K562 (cell line): ENCODE measurements around the gene RCOR2. TPM values are rescaled to one million over a fixed set of nuclear protein-coding genes. Genes with fewer than 3 reads are reported as not detected.

Experiments
- ATAC-seq: fragments of 200-7000 bp; cut with Tn5 transposase; 3 replicates; pipeline ENCODE4 v1.9.1; 2020; ENCODE audit warnings: moderate library complexity
- BruUV-seq: library from RNA; stranded (reverse); fragments of 400-500 nt; replicated peaks from 2 replicates; lab custom pipeline; 2021; lab: Mats Ljungman, UMichigan
- CTCF ChIA-PET: fragments of 300-600 bp; formaldehyde crosslinking; extraction: SDS; loops from one replicate; lab custom pipeline; 2021; ENCODE audit warnings: low intra/inter-chr PET ratio; lab: Yijun Ruan, JAX
- POLR2A ChIA-PET: fragments of 300-600, 350-650 bp; sonication (Branson Sonifier 250); formaldehyde crosslinking; extraction: SDS; loops from one replicate; lab custom pipeline; 2021; ENCODE audit warnings: antibody characterized with exemption, inconsistent platforms; lab: Yijun Ruan, JAX
- DNase-seq, 4 experiments: peaks; one replicate each; pipeline versions ENCODE4 v3.0.0 to v3.0.0-alpha.2; 2011 to 2018; ENCODE audit warnings: low spot score in 3 of 4, mixed read lengths in 3 of 4; ENCODE audit errors: extremely low read depth in 1 of 4
- FAIRE-seq: peaks from 2 replicates; lab custom pipeline; 2011; peaks lifted over from hg19 to GRCh38; lab: Jason Lieb, UNC
- H2AFZ ChIP-seq: 2 replicates; pipeline ENCODE4 v1.6.0; 2011; ENCODE audit warnings: low read depth, low read length, control low read depth, inconsistent platforms
- H3K27ac ChIP-seq: fragments of 200-600 bp; 3 replicates; pipeline ENCODE4 v1.8.0; 2011; ENCODE audit warnings: low read depth, mild to moderate bottlenecking, control low read depth, inconsistent platforms, low read length, moderate library complexity, mixed read lengths; ENCODE audit errors: extremely low read depth
- H3K27me3 ChIP-seq, 2 experiments: fragments of 300-600 bp in 1 of 2; 2 replicates in 1 of 2; 3 replicates in 1 of 2; pipeline versions ENCODE4 v1.6.0 to v1.8.0; 2011; ENCODE audit warnings: inconsistent platforms in 2 of 2, low read length in 2 of 2, mild to moderate bottlenecking in 1 of 2, mixed read lengths in 1 of 2, moderate library complexity in 1 of 2; ENCODE audit not compliant: control insufficient read depth in 2 of 2, insufficient read depth in 2 of 2
- H3K36me3 ChIP-seq: fragments of 300-600 bp; 3 replicates; pipeline ENCODE4 v1.8.0; 2011; ENCODE audit warnings: mild to moderate bottlenecking, low read length, inconsistent platforms; ENCODE audit not compliant: control insufficient read depth, insufficient read depth
- H3K4me1 ChIP-seq, 2 experiments: fragments of 200-600 bp in 1 of 2; replicated peaks in 1 of 2; 2 replicates in 1 of 2; 3 replicates in 1 of 2; pipeline versions ENCODE4 v1.5.1 to v1.8.0; 2011; ENCODE audit warnings: inconsistent platforms in 2 of 2, low read length in 2 of 2, mild to moderate bottlenecking in 1 of 2, mixed read lengths in 1 of 2, moderate library complexity in 1 of 2; ENCODE audit not compliant: control insufficient read depth in 2 of 2, insufficient read depth in 2 of 2
- H3K4me2 ChIP-seq: 2 replicates; pipeline ENCODE4 v1.6.1; 2011; ENCODE audit warnings: low read length, control low read depth, inconsistent platforms, mixed read lengths; ENCODE audit not compliant: insufficient read depth
- H3K4me3 ChIP-seq: fragments of 200-600 bp; sonication (generic), shearing (Covaris generic); 2 replicates; pipeline ENCODE4 v1.5.1; 2016; ENCODE audit warnings: control low read depth, inconsistent platforms
- H3K79me2 ChIP-seq: fragments of 200-600 bp; 3 replicates; pipeline ENCODE4 v1.8.0; 2011; ENCODE audit warnings: low read length, inconsistent platforms; ENCODE audit not compliant: control insufficient read depth, insufficient read depth
- H3K9ac ChIP-seq, 2 experiments: 2 replicates each; pipeline versions ENCODE4 v1.6.0 to v1.6.1; 2011; ENCODE audit warnings: low read depth in 2 of 2, low read length in 2 of 2, control low read depth in 1 of 2, inconsistent platforms in 1 of 2, mild to moderate bottlenecking in 1 of 2, mixed read lengths in 1 of 2; ENCODE audit not compliant: insufficient read depth in 1 of 2
- H3K9me1 ChIP-seq: one replicate; pipeline ENCODE4 v1.6.0; 2011; ENCODE audit warnings: inconsistent platforms, mild to moderate bottlenecking, low read length, moderate library complexity; ENCODE audit not compliant: control insufficient read depth, insufficient read depth
- H3K9me3 ChIP-seq: replicated peaks from 2 replicates; pipeline ENCODE4 v1.5.1; 2011; ENCODE audit warnings: low read depth, low read length, inconsistent platforms; ENCODE audit not compliant: control insufficient read depth, insufficient read depth
- H4K20me1 ChIP-seq: replicated peaks from 2 replicates; pipeline ENCODE4 v1.6.1; 2011; ENCODE audit warnings: low read length, inconsistent platforms, mixed read lengths; ENCODE audit not compliant: control insufficient read depth, insufficient read depth
- ARID3B ChIP-seq: fragments of 250-450 bp; sonication (Bioruptor Pico); IDR thresholded peaks from 2 replicates; pipeline ENCODE4 v1.4.0; 2020; ENCODE audit warnings: borderline replicate concordance
- POLR2G ChIP-seq: fragments of 200-400 bp; formaldehyde crosslinking; IDR thresholded peaks from 2 replicates; pipeline ENCODE4 v1.6.1; 2017; ENCODE audit warnings: low read depth, mild to moderate bottlenecking, antibody characterized with exemption, low read length, moderate library complexity
- ZNF175 ChIP-seq: fragments of 200-800 bp; sonication (Bioruptor generic); IDR thresholded peaks from 2 replicates; pipeline ENCODE4 v1.6.1; 2016; ENCODE audit warnings: low read depth, mild to moderate bottlenecking, missing genetic modification characterization, missing compliant biosample characterization
- WGBS: fragments of 100-300 bp; shearing (Covaris generic); methylation state at CpG from one replicate; pipeline ENCODE4 v1.1.6; 2016; ENCODE audit warnings: low coverage, mixed read lengths; ENCODE audit not compliant: insufficient coverage; ENCODE audit errors: missing lambda C conversion rate; 5-methylcytosine and 5-hydroxymethylcytosine counted together
- in situ Hi-C: fragments of 300-500 bp; cut with MboI; formaldehyde crosslinking; loops from 4 replicates; pipeline ENCODE4 v1.15.0; 2018; ENCODE audit warnings: inconsistent platforms, mixed read lengths
- intact Hi-C: fragments of 100-400 bp; cut with micrococcal nuclease; formaldehyde crosslinking; loops from 2 replicates; pipeline ENCODE4 v1.14.2; 2022
- polyA plus RNA-seq, 8 experiments: library from polyadenylated mRNA; depleted of rRNA in 4 of 8; stranded (reverse) in 5 of 8; unstranded in 3 of 8; fragments of >200 nt; fragmentation: Nextera tagmentation in 2 of 8; fragmentation: Illumina TruSeq in 1 of 8; extraction: Ambion mirVana in 2 of 8; extraction: Trizol in 1 of 8; gene quantifications; 2 replicates each; pipeline versions ENCODE4 v1.2.1 to v1.2.3, GENCODE V29; 2011 to 2014; ENCODE audit warnings: inconsistent platforms in 1 of 8, missing spikeins in 1 of 8
- total RNA-seq, 7 experiments: library from RNA; depleted of rRNA in 6 of 7; stranded (reverse); fragments of >200 nt in 6 of 7; fragmentation: Illumina TruSeq in 2 of 7; extraction: Trizol in 2 of 7; gene quantifications; 2 replicates each; pipeline versions ENCODE4 v1.2.1 to v1.2.3, GENCODE V29; 2011 to 2021; ENCODE audit warnings: low replicate concordance in 1 of 7

RCOR2 gene
- total and polyA plus RNA-seq, 9 of the 15 experiments (the other 6 are each of a cell fraction or from before 2014, with no cell fraction given), result 0.04 to 6.5 (median 2.5) TPM; not detected in 1

DNA sequence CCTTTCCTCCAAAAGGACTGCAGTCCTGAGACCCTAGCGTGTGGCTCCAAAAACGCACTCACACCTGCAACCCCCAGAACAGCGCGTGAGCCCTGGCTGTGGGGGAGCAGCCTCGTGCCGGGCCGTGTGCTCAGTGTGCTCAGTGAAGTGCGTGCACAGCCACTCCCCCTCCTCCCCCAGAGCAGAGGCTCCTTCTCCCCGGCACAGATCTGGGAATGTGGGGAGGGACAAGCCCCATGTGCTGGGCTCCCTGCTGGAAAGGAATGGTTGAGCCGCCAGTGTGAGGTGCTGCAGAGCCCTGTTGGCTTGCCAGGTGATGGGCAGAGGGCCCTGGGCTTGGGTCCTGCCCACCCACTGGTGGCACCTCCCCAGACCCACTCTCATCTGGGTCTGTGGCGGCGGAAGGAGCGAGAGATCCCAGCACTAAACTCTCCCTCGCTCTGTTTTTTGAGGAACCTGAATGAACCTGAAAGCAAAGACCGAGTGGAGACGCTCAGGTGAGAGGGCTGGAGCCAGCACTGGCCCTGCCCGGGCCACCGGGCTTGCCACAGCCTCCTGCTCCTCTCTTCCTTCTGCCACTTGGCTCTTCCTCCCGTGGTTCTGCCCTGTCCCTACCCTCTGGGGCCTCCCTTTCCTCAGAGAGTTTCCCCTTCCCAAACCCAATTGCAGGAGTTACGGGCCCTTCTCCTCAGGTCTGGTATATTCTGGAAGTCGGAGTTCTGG lies 9.0 kb downstream of the RCOR2 start:
- Histone ChIP-seq H3K9me3 (no peaks in the 10 kb centered on the region), H4K20me1 (0 out of 2 replicates have a peak, but pooled peaks cover 4% of the 10 kb centered on the region), H3K9me1 (no peaks in the 10 kb centered on the region), H3K9ac (peak overlapping the region in 1 of 2 experiments; percentile 65; a peak in 2 of 4 replicates), H2AFZ (no peak overlapping the region), H3K36me3 (peaks cover 66% of the 10 kb centered on the region; the same call in 2 of the 3 replicates), H3K4me3 (no peak overlapping the region), H3K79me2 (no peaks in the 10 kb centered on the region), H3K27me3 (no peaks in the 10 kb centered on the region), H3K4me1 (peaks cover 0 to 36% of the 10 kb centered on the region in 2 experiments; a peak in 2 of 5 replicates), H3K27ac (no peak overlapping the region)
- DNase-seq, result peak in 1 of 4 experiments; percentile 13
- CTCF ChIA-PET, result no interaction called here
- 88% methylated on average over 18 of the region's 21 CpGs for WGBS
- no peak for ATAC-seq
- intact Hi-C loops, result no loop called here
- POLR2A ChIA-PET, result no interaction called here
- FAIRE-seq, result no peak
- TF ChIP-seq POLR2G, result peak; percentile 37
- no peak for TF ChIP-seq ZNF175
- no peak for TF ChIP-seq ARID3B (CRISPR knock-in tag)
- TF ChIP-seq, all 486 proteins: peak for 1
- BruUV-seq, result no TSS peak
- H3K4me2 ChIP-seq, result no peak overlapping the region
- in situ Hi-C loops, result no loop called here
